ENCODE results near the gene MRPS22. TPM values are rescaled to one million over a fixed set of nuclear protein-coding genes. Genes with fewer than 3 reads are reported as not detected.

The MRPS22 gene
- total and polyA plus RNA-seq, 9 of the 15 experiments (the other 6 are each of a cell fraction or from before 2014, with no cell fraction given), result 148 to 397 (median 229) TPM

GRCh38 chr3:139358841-139359562 is 15.2 kb downstream of the MRPS22 start:
- ATAC-seq (no peak), FAIRE-seq (no peak), DNase-seq (ENCODE audit: extremely low read depth in 1 of 4, low spot score in 3 of 4) (no peak)
- intact Hi-C loops (cut with micrococcal nuclease), result no loop called here
- 83% methylated on average over 3 of the region's 3 CpGs for WGBS (ENCODE audit: insufficient coverage, low coverage, missing lambda C conversion rate)
- BruUV-seq (replicated peaks), result no TSS peak
- ChIA-PET POLR2A (interaction anchor here (0.7 kb wide), 1 partner anchor 14 kb away, joined by 3 read pairs; no protein-coding TSS in a partner anchor), CTCF (ENCODE audit: low intra/inter-chr PET ratio) (no interaction called here)
- Histone ChIP-seq H3K9me1 (ENCODE audit: control insufficient read depth, insufficient read depth, low read length) (peaks cover 3% of the 10 kb centered on the region), H4K20me1 (replicated peaks; ENCODE audit: control insufficient read depth, insufficient read depth, low read length) (no peaks in the 10 kb centered on the region; the same call in 1 of the 2 replicates), H3K79me2 (ENCODE audit: control insufficient read depth, insufficient read depth, low read length) (no peaks in the 10 kb centered on the region), H3K36me3 (ENCODE audit: control insufficient read depth, insufficient read depth, low read length) (peaks cover 99% of the 10 kb centered on the region), H3K27ac (ENCODE audit: extremely low read depth, low read depth, low read length) (no peak overlapping the region), H2AFZ (ENCODE audit: low read depth, low read length) (no peak overlapping the region), H3K4me1 (replicated peaks in 1 of 2; ENCODE audit: control insufficient read depth in 2 of 2, insufficient read depth in 2 of 2, low read length in 2 of 2) (peaks cover 0 to 10% of the 10 kb centered on the region in 2 experiments; a peak in 2 of 5 replicates), H3K4me3 (no peak overlapping the region), H3K9ac (ENCODE audit: insufficient read depth in 1 of 2, low read depth in 2 of 2, low read length in 2 of 2) (no peak overlapping the region), H3K9me3 (replicated peaks; ENCODE audit: control insufficient read depth, insufficient read depth, low read depth, low read length) (no peaks in the 10 kb centered on the region), H3K27me3 (ENCODE audit: control insufficient read depth in 2 of 2, insufficient read depth in 2 of 2, low read length in 2 of 2) (no peaks in the 10 kb centered on the region), H3K4me2 (ENCODE audit: insufficient read depth, low read length) (no peak overlapping the region)
- in situ Hi-C loops (cut with MboI), result no loop called here
- TF ChIP-seq POLR2A (conservative IDR thresholded peaks at IDR 0.05) (0 out of 2 replicates have a peak, but pooled peaks have one; percentile 6), CBX2 (IDR thresholded peaks at IDR 0.05; ENCODE audit: insufficient read depth, low read length, poor library complexity, severe bottlenecking) (no peak), NFIC (IDR thresholded peaks at IDR 0.05) (0 out of 2 replicates have a peak, but pooled peaks have one; percentile 13)

- POLR2A ChIA-PET, result interaction anchor here (0.6 to 4.0 kb wide), 4 partner anchors 9 to 62 kb away, joined by 3 to 31 read pairs (median 4); no protein-coding TSS in a partner anchor
These were observed 17.5 kb downstream of the MRPS22 start for GRCh38 chr3:139361276-139361675.

More at GRCh38 chr3:139361276-139361675, 17.5 kb downstream of the MRPS22 start:
- Histone ChIP-seq H3K4me1 (replicated peaks in 1 of 2; ENCODE audit: control insufficient read depth in 2 of 2, insufficient read depth in 2 of 2, low read length in 2 of 2) (no peaks in the 10 kb centered on the region), H3K27ac (ENCODE audit: extremely low read depth, low read depth, low read length) (no peak overlapping the region), H4K20me1 (replicated peaks; ENCODE audit: control insufficient read depth, insufficient read depth, low read length) (no peaks in the 10 kb centered on the region), H3K9me1 (ENCODE audit: control insufficient read depth, insufficient read depth, low read length) (no peaks in the 10 kb centered on the region), H3K4me3 (no peak overlapping the region), H3K4me2 (ENCODE audit: insufficient read depth, low read length) (no peak overlapping the region), H3K27me3 (ENCODE audit: control insufficient read depth in 2 of 2, insufficient read depth in 2 of 2, low read length in 2 of 2) (no peaks in the 10 kb centered on the region), H3K9ac (ENCODE audit: insufficient read depth in 1 of 2, low read depth in 2 of 2, low read length in 2 of 2) (no peak overlapping the region), H3K9me3 (replicated peaks; ENCODE audit: control insufficient read depth, insufficient read depth, low read depth, low read length) (no peaks in the 10 kb centered on the region), H3K36me3 (ENCODE audit: control insufficient read depth, insufficient read depth, low read length) (peaks cover 99% of the 10 kb centered on the region), H3K79me2 (ENCODE audit: control insufficient read depth, insufficient read depth, low read length) (no peaks in the 10 kb centered on the region; the same call in 2 of the 3 replicates), H2AFZ (ENCODE audit: low read depth, low read length) (no peak overlapping the region)
- FAIRE-seq (no peak), ATAC-seq (no peak), DNase-seq (ENCODE audit: extremely low read depth in 1 of 4, low spot score in 3 of 4) (no peak)
- CTCF ChIA-PET (ENCODE audit: low intra/inter-chr PET ratio), result no interaction called here
- 94% methylated on average over 2 of the region's 2 CpGs for WGBS (ENCODE audit: insufficient coverage, low coverage, missing lambda C conversion rate)
- in situ Hi-C loops (cut with MboI), result no loop called here
- BruUV-seq (replicated peaks), result no TSS peak
- intact Hi-C loops (cut with micrococcal nuclease), result no loop called here
- TF ChIP-seq CEBPB (tag; IDR thresholded peaks at IDR 0.05) (peak; percentile 49), FOXJ3 (CRISPR knock-in tag; IDR thresholded peaks at IDR 0.05) (no peak), ZNF609 (CRISPR knock-in tag; IDR thresholded peaks at IDR 0.05; ENCODE audit: borderline replicate concordance) (no peak)
